GM12878 (cell line): ENCODE measurements around the gene C16orf82.

ENCODE experiments used
- CEBPB ChIP-seq, 2 experiments: fragments of 150-350 bp in 1 of 2; IDR thresholded peaks; 2 replicates each; pipeline ENCODE4 v1.6.1; 2012 to 2014; ENCODE audit warnings: low read depth in 2 of 2, low read length in 2 of 2, borderline replicate concordance in 1 of 2, inconsistent platforms in 1 of 2
- FOS ChIP-seq: IDR thresholded peaks from 3 replicates; pipeline ENCODE4 v1.6.1; 2011; ENCODE audit warnings: borderline replicate concordance; ENCODE audit not compliant: insufficient read length; ENCODE audit errors: extremely low read depth
- MYC ChIP-seq: IDR thresholded peaks from 2 replicates; pipeline ENCODE4 v1.6.1; 2011; ENCODE audit warnings: mild to moderate bottlenecking, low read length, moderate library complexity, inconsistent platforms; ENCODE audit not compliant: insufficient read depth, insufficient replicate concordance, insufficient read length, severe bottlenecking
- POLR2AphosphoS5 ChIP-seq: IDR thresholded peaks from 2 replicates; pipeline ENCODE4 v1.6.1; 2011; ENCODE audit warnings: mild to moderate bottlenecking, low read length, inconsistent platforms
- REST ChIP-seq: IDR thresholded peaks from 2 replicates; pipeline ENCODE4 v1.6.1; 2012; ENCODE audit warnings: mild to moderate bottlenecking, low read depth, low read length
- STAT1 ChIP-seq: fragments of 450-650 bp; conservative IDR thresholded peaks from 2 replicates; pipeline ENCODE4 v1.6.1; 2014; ENCODE audit warnings: antibody characterized with exemption, mild to moderate bottlenecking
- TAF1 ChIP-seq: IDR thresholded peaks from 2 replicates; pipeline ENCODE4 v1.6.1; 2011; ENCODE audit warnings: mild to moderate bottlenecking, low read depth, low read length, borderline replicate concordance
- ZNF217 ChIP-seq: fragments of 450-650 bp; IDR thresholded peaks from 2 replicates; pipeline ENCODE4 v1.6.1; 2017; ENCODE audit warnings: antibody characterized with exemption, mild to moderate bottlenecking
- TF ChIP-seq, protein P1 (sequence below), 3 experiments: IDR thresholded peaks in 2 of 3; conservative IDR thresholded peaks in 1 of 3; 2 replicates each; pipeline ENCODE4 v1.5.1; 2011; ENCODE audit warnings: low read depth in 3 of 3, low read length in 3 of 3, mild to moderate bottlenecking in 3 of 3, control low read depth in 2 of 3, moderate library complexity in 2 of 3, inconsistent platforms in 1 of 3, mixed read lengths in 1 of 3; ENCODE audit not compliant: control insufficient read depth in 2 of 3, insufficient read depth in 1 of 3; ENCODE audit errors: extremely low read depth in 1 of 3

- TF ChIP-seq ZNF217 (no peak), MYC (no peak), TAF1 (no peak), CEBPB (IDR thresholded peaks at IDR 0.05; ENCODE audit: borderline replicate concordance in 1 of 2, low read depth in 2 of 2, low read length in 2 of 2) (no peak), REST (no peak), FOS (no peak), STAT1 (no peak), POLR2AphosphoS5 (no peak)
- TF ChIP-seq, protein P1, sequence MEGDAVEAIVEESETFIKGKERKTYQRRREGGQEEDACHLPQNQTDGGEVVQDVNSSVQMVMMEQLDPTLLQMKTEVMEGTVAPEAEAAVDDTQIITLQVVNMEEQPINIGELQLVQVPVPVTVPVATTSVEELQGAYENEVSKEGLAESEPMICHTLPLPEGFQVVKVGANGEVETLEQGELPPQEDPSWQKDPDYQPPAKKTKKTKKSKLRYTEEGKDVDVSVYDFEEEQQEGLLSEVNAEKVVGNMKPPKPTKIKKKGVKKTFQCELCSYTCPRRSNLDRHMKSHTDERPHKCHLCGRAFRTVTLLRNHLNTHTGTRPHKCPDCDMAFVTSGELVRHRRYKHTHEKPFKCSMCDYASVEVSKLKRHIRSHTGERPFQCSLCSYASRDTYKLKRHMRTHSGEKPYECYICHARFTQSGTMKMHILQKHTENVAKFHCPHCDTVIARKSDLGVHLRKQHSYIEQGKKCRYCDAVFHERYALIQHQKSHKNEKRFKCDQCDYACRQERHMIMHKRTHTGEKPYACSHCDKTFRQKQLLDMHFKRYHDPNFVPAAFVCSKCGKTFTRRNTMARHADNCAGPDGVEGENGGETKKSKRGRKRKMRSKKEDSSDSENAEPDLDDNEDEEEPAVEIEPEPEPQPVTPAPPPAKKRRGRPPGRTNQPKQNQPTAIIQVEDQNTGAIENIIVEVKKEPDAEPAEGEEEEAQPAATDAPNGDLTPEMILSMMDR (IDR thresholded peaks at IDR 0.05 in 2 of 3, conservative IDR thresholded peaks at IDR 0.05 in 1 of 3; ENCODE audit: control insufficient read depth in 2 of 3, extremely low read depth in 1 of 3, insufficient read depth in 1 of 3, low read depth in 3 of 3, low read length in 3 of 3) = no peak
Observed at GRCh38 chr16:27098366-27099049, 31.8 kb downstream of the C16orf82 start.
